Calu3 (cell line): Measurements from ENCODE around the gene PLCB2. TPM values are rescaled to one million over a fixed set of nuclear protein-coding genes. Genes with fewer than 3 reads are reported as not detected.

Source experiments
- BruUV-seq: library from RNA; stranded (reverse); fragments of 400-500 nt; replicated peaks from 2 replicates; lab custom pipeline; 2021; lab: Mats Ljungman, UMichigan
- CTCF ChIA-PET: fragments of 300-600 bp; sonication (Branson Sonifier 250); formaldehyde crosslinking; loops from one replicate; lab custom pipeline; 2022; ENCODE audit warnings: antibody characterized with exemption; lab: Charles Lee
- DNase-seq: peaks from one replicate; pipeline ENCODE4 v3.0.0; 2022
- H3K27ac Mint-ChIP-seq: one replicate; pipeline ENCODE4 v1.8.0; 2022; ENCODE audit warnings: mixed read lengths; ENCODE audit not compliant: unreplicated experiment
- H3K27me3 Mint-ChIP-seq: one replicate; pipeline ENCODE4 v1.8.0; 2022; ENCODE audit warnings: mixed read lengths; ENCODE audit not compliant: unreplicated experiment
- H3K36me3 Mint-ChIP-seq: one replicate; pipeline ENCODE4 v1.8.0; 2022; ENCODE audit warnings: mild to moderate bottlenecking, moderate library complexity, mixed read lengths; ENCODE audit not compliant: insufficient read depth, unreplicated experiment
- H3K4me1 Mint-ChIP-seq: one replicate; pipeline ENCODE4 v1.8.0; 2022; ENCODE audit warnings: mild to moderate bottlenecking, low read depth, mixed read lengths; ENCODE audit not compliant: unreplicated experiment
- H3K4me3 Mint-ChIP-seq: one replicate; pipeline ENCODE4 v1.8.0; 2022; ENCODE audit warnings: mild to moderate bottlenecking, low read depth, moderate library complexity, mixed read lengths; ENCODE audit not compliant: unreplicated experiment
- H3K9me3 Mint-ChIP-seq: one replicate; pipeline ENCODE4 v1.8.0; 2022; ENCODE audit warnings: low read depth, mixed read lengths; ENCODE audit not compliant: unreplicated experiment
- CTCF ChIP-seq: fragments of 200-600 bp; IDR thresholded peaks from one replicate; pipeline ENCODE4 v1.8.0; 2022; ENCODE audit warnings: antibody characterized with exemption; ENCODE audit not compliant: unreplicated experiment
- intact Hi-C: fragments of 100-400 bp; cut with micrococcal nuclease; formaldehyde crosslinking; loops from one replicate; pipeline ENCODE4 v1.10.0; 2022; ENCODE audit not compliant: unreplicated experiment
- total RNA-seq: library from RNA; stranded (reverse); gene quantifications from 2 replicates; pipeline ENCODE4 v1.2.3, GENCODE V29; 2022

Gene PLCB2
- total RNA-seq, 1 experiment from 2014 or later: 37.3 TPM

DNA sequence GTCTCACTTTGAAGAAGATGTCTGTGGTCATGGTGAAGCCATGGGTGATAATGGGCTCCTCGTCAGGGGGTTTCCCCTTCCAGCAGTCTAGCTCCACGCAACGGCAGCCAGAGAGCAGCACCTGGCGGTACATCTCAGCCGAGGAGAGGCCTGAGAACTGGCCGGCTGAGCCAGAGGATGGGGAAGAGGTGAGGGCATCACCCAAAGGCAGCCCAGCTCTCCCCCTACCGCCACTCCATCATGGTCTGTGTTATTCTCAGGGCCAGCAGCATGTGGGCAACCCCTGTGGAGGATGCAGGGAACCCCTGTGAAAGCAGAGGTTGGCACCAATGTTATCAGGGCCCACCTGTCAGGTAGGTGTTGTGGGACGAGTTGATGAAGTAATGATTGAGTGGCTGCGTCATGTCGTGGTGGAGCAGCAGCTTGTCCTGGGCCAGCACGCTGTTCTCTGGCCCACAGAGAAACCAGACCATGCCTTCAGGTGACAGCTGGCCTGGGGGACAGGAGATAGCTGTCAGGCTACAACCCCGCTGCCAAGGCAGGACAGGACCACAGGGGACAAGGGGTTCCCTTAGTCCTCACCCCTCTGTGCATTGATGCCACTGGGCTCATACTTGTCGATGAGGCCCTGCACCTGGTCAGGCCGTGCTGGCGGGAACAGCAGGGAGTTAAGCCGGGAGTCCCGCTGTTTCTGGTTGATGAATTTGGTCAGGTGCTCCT, 9.4 kb downstream of the PLCB2 start:
- no peak for TF ChIP-seq CTCF
- Mint-ChIP-seq H3K36me3 (peaks cover 13% of the 10 kb centered on the region), H3K4me1 (no peaks in the 10 kb centered on the region), H3K27me3 (no peaks in the 10 kb centered on the region), H3K4me3 (no peak overlapping the region), H3K27ac (no peak overlapping the region), H3K9me3 (no peaks in the 10 kb centered on the region)
- CTCF ChIA-PET: no interaction called here
- no peak for DNase-seq
- BruUV-seq: no TSS peak
- intact Hi-C loops: no loop called here

DNA sequence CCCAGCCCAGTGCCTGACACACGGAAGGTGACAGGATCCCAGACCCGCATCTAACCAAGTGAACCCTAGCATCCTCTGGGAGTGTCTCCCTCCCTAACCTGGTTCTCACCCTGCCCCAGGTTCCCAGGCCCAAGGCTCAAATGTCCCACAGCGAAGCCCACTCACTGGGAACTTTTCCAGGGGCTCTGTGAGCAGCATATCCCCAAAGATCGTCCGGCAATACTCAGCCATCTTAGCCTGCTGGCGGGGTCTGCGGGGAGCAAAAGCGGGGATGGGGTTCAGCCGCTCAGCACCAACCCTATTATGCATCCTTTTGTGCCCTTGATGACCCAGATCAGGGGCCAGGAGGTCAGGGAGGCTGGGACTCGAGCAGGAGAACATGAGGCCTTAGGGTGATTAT, 10.4 kb downstream of the PLCB2 start:
- Mint-ChIP-seq H3K27ac (no peak overlapping the region), H3K27me3 (no peaks in the 10 kb centered on the region), H3K9me3 (no peaks in the 10 kb centered on the region), H3K4me3 (no peak overlapping the region), H3K36me3 (peaks cover 6% of the 10 kb centered on the region), H3K4me1 (no peaks in the 10 kb centered on the region)
- DNase-seq: no peak
- CTCF ChIA-PET: no interaction called here
- BruUV-seq: no TSS peak
- intact Hi-C loops: no loop called here
- TF ChIP-seq CTCF: no peak

GRCh38 chr15:40296561-40297230, 11.0 kb downstream of the PLCB2 start:
- peaks cover 6% of the 10 kb centered on the region for H3K36me3 Mint-ChIP-seq
- no peak overlapping the region for H3K27ac Mint-ChIP-seq
- H3K27me3 Mint-ChIP-seq: no peaks in the 10 kb centered on the region
- no TSS peak for BruUV-seq
- H3K4me3 Mint-ChIP-seq: no peak overlapping the region
- no peaks in the 10 kb centered on the region for H3K9me3 Mint-ChIP-seq
- CTCF ChIA-PET: interaction anchor here (0.7 kb wide), 1 partner anchor 14 kb away, joined by 4 read pairs; the partner anchor contains the start of gene ANKRD63
- H3K4me1 Mint-ChIP-seq: no peaks in the 10 kb centered on the region
- TF ChIP-seq CTCF: no peak
- intact Hi-C loops: no loop called here
- no peak for DNase-seq

- Mint-ChIP-seq H3K36me3 (peaks cover 11% of the 10 kb centered on the region), H3K9me3 (no peaks in the 10 kb centered on the region), H3K27ac (no peak overlapping the region), H3K27me3 (no peaks in the 10 kb centered on the region), H3K4me1 (no peaks in the 10 kb centered on the region), H3K4me3 (no peak overlapping the region)
- TF ChIP-seq CTCF: no peak
- intact Hi-C loops: no loop called here
- no peak for DNase-seq
- CTCF ChIA-PET: no interaction called here
- BruUV-seq: no TSS peak
These were observed 11.7 kb downstream of the PLCB2 start for GRCh38 chr15:40295877-40296560.
